Inferior parietal cortex (tissue), 1 donor: ENCODE measurements around the gene MAGEB16.

Experiments
- DNase-seq: peaks from one replicate; pipeline ENCODE4 v3.0.0-alpha.2; 2016; ENCODE audit errors: extremely low spot score

Gene MAGEB16

DNA sequence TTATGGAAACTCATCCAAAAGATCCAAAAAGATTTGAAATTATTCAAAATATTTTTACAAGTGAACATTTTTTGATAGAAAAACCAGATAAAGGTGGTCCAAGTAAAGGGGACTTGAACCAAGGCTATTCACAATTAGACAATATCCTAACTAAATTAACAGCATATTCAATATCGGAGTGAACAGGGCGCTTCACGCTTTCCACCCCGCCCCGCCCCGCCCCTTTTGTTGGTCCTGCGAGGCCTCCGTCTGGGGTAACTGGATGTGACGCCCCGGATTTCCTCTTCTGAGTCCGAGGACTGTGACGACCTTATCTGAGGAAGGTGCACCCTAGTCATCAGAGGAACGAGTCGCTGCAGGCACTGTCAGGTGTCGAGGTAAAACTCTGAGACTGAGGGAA lies at the start of gene MAGEB16:
Gene MAGEB16 (plus strand): TSS at position 301 of the 400 bp plus-strand sequence. CDS start 3,855 bp downstream, outside the sequence.
- no peak for DNase-seq

DNA sequence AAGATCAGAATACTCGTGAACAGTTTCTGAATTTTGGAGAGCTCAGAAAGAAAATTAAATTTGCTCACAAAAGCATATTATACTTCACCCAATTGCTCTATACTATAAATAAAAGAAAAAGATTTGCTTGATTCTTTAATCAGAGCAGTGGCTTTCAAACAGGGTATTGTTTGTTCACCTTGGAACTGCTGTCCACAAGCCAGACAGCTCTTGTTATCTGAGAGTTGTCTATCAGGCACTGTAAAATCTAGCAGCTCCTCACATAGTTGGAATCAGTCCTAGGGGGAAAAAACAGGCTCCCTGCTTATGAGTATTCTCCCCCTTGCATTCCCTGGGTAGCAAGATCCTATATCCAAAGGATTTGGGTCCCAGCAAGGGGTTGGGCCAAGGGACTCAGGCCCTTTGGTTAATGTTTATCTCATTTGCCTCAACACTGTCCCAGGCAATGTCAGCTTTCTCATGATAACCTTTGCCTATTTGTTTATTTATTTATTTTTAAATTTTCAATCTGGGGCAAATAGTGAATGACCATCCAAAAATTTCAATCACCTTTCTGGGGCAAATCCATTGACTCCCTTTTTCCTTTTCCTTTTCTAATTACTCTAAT lies 24.1 kb upstream of the MAGEB16 start:
- no peak for DNase-seq

DNA sequence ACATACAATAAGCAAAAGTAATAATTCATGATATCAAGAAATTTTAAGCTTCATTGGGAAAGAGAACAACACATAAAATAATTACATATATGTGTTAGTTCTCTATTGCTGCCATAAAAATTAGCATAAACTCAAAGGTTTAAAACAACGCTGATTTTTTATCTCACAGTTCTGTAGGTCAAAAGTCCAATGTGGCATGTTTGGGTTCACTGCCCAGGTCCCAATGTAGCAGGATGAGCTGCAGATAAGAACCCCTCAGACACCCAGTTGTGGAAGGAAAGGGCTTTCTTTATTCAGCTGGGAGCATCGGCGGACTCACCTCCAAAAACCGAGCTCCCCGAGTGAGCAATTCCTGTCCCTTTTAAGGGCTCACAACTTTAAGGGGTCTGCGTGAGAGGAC lies 13.1 kb upstream of the MAGEB16 start:
- DNase-seq = no peak

DNA sequence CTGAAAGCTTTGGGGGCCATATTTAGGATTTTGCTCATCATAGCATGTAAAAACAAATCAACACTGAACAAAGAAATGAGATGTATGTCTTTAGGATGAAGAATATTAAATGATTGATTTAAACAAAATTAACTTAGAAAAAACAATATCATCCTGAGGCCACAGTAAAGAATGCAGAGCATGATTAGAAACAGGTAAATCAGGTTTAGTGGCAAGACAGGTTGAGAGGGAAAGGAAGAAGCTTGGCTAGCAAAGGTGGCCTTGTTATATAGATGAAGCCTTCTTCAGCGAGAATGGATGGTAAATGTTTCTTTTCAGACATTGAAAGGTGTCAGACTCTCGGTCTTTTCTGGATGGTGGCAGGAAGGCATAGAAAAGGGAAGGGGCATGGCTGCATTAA lies 11.9 kb upstream of the MAGEB16 start:
- no peak for DNase-seq

DNA sequence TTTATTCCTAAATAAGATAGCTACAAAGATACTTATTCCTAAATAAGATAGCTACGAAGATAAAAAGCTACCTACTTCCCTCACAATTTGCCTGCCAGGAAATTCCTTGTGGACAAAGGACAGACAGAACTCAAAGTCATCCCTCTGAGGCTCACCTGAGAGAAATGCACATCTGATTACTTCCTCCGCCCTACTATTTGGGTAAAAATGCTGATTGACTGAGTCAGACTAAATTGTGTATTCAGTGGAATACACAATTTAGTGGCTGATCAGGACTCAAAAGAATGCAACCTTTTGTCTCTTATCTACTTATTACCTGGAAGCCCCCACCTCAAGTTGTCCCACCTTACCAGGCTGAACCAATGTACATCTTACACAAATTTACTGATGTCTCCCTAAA lies 10.3 kb upstream of the MAGEB16 start:
- DNase-seq = no peak

DNA sequence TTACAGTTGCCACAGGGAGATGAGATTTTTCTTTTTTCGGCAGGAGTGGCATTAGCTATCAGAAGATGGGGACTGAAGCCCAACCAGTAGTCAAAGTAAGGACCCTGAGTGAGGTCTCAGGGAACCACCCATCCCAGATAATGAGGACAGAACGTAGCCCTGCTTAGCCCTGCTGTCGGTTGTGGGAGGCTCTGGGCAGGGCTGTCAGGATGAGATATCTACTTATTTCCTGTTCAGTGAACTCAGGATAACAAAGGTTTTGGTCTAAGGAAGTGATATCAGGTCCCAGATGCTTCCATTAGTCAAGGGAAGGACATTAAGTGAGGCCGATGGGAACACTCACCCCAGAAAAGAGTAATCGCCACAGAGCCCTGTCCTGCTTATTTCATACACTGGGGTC lies 2.3 kb downstream of the MAGEB16 start:
- DNase-seq = no peak

DNA sequence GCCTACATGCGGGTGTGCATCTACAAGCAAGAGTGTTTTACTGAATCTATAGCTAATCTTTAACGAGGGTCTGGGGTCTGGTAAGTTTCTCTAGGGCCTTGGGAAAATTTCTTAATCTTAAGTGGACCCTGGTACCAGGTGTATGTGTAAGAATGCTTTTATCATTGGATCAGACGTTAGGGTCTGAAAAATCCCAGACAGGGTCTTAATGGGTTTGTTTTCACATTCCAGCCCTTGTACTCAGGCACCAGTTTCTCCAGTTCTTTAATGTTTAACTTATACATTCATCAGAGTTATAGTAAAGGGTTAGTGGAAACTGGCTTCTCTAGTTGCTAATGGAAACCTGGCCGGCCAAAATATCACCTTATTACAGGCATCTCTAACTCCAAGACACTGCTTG lies 11.6 kb downstream of the MAGEB16 start:
- DNase-seq = no peak

DNA sequence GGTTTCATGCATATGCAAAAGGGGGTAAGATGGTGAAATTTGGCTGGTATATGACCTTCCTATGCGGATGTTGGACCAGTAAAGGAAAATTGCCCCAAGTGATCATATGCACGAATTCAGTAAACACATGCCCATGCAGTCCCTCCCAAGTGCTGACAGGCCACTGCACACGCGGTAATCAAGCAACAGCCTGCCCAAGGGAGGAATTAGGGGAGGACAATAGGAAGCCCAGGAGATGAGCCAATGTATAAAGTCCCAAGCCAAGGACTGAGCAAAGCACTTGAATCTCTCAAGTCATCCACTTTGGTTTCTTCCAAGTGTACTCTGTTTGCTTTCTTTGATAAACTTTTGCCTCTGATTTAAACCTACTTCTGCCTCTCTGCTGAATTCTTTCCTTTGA lies 21.1 kb downstream of the MAGEB16 start:
- no peak for DNase-seq

DNA sequence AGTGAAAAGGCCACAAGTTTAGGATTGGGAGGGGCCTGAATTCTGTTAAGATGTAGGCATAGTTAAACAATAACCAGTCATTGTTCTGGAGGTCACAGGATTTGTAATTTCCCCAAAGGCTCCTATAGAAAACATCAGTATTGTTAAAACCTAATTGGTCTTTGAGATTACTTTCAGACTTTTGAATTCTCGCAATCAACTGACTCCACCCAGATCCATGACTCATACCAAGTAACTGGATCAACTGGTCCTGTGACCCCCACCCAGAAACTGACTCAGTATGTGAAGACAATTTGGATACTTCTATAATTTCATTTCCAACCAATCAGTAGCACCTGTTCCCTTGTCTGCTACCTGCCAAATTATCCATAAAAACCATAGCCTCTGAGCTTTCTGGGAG lies 28.4 kb downstream of the MAGEB16 start:
- no peak for DNase-seq

DNA sequence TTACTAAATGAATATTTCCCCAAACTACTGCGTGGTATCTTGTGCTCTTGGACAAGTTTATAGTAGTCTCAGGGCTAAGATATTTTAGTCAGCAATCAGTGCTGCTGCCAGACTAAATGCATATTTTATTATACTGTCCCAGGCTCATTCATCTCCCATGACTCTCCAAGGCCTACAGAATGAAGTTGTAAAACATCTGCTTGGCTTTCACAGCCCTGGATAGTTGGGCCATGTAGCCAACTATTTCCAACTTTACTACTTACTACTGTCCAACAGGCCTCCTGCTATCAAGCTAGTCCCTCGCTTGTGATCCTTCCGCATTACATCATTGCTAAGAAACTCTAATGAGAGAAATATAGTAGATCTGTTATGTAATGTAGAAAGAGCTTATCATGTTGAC lies 31.4 kb downstream of the MAGEB16 start:
- DNase-seq = no peak

DNA sequence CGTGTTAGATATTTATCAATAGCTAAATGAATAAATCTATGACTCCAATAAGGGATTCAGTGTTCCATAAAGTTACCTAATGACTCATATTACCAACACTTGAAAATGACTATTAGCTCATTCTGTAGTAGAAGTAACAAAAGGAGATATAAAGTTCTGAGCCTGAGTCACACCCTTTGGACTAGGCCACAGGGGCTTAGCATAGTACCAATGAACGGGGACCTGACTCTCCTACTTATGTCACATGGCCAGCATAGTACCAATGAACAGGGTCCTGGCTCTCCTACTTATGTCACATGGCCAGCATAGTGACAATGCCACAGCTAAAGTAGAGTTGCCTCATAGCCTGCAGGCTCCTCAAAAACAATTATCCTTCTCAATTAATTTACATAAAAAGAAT lies 43.7 kb downstream of the MAGEB16 start:
- no peak for DNase-seq

DNA sequence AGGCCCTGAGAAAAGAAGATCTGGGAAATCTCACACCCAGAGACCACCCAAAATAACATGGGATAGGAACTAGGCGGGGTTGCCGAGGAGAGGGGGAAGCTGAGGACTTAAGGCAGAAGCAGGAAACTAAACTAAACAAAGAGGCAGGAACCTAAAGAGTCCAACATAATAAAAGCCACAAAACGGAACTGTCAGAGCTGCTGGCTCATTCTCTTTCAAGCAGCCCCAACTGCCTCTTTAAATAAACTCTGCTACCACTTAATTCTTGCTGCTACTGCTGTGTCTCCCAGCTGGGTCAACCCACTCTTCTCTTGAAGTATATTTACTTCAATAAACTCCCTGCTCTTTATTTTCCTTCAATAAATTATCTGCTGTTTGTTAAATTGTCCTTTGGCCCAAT lies 44.5 kb downstream of the MAGEB16 start:
- no peak for DNase-seq

DNA sequence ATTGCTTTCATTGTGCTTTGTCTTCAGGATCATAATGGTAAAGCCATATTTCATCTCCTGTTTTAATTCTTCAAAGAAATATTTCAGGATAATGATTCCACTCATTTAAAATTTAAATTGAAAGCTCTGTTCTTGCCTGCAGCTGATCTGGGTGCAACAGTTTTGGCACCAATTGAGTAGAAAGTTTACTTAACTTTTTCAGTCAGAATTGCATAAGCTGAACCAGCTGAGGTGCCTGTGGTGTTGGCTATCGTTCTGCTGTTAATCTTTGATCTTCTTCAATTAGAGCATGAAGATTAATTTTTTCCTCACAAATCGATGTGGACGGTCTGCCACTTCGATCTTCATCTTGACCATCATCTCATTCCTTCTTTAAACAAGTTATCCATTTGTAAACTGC lies 49.6 kb downstream of the MAGEB16 start:
- no peak for DNase-seq
